GM19238 (cell line): Measurements from ENCODE around the gene CYP46A1.
"Not testable (repeated sequence)": the region's sequence is repeated elsewhere in the genome, so short reads cannot be mapped to it uniquely, and the experiment has no call there.

Experiments used
- DNase-seq: peaks from one replicate; pipeline ENCODE4 v3.0.0; 2011; ENCODE audit warnings: low spot score; ENCODE audit not compliant: insufficient read length

CYP46A1 gene

DNA sequence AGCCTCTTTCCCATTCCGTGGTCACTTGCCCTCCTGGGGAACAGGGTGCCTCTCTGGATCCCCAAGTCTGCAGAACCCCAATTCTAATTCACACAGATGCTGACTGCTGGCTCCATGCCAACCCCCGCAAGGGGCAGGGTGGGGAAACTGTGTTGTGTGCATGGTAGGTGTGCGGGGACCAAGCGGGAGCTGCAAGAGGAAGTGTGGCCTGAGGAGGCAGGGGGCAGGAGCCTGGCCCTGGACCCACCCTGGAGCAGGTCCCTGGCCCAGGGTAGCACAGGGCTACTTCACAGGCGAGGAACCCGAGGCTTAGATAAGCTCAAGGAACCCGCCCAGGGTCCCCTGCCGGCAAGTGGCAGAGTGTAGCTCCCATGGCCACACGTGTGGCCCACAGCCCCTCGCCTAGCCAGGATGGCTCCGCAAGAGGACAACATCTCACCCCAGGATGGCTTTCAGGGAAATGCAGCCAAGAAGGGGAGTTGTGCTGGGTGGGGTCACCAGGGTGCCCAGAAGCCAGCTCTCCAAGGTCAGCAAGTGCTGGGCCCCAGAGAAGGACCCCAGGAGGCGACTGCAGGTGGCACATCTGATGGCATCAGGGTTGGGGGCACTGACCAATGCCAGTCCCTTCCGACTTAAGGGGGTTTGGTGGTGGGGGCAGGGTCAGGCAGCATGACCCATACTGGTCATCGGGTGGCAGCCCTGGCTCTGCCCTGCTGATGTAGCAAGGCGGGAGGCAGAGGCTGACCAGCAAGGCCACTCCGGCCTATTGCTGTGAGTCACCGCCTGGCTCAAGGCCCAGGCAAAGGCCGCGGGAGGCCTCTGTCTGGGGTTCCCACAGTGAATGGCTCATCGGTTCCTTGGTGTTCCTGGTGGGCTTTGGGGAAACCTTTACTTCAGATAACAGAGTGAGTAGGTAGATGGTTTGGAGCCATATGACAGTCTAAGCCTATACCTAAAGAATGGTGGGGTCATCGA is 71.8 kb downstream of the CYP46A1 start:
- no peak for DNase-seq

DNA sequence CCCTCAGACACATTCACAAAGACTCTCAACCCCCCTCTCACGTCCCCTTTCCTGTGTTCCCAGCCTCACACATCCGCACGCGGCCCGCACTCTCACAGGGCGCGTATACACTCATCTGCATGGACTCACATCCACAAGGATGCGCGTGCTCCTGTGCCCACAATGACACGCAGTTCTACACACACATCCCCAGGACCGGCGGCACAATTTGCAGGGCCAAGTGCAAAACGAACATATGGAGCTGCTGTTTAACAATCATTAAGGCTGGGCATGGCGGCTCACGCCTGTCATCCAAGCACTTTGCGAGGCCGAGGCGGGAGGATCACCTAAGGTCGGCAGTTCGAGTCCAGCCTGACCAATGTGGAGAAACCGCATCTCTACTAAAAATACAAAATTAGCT is 72.7 kb downstream of the CYP46A1 start:
- DNase-seq, result no peak

DNA sequence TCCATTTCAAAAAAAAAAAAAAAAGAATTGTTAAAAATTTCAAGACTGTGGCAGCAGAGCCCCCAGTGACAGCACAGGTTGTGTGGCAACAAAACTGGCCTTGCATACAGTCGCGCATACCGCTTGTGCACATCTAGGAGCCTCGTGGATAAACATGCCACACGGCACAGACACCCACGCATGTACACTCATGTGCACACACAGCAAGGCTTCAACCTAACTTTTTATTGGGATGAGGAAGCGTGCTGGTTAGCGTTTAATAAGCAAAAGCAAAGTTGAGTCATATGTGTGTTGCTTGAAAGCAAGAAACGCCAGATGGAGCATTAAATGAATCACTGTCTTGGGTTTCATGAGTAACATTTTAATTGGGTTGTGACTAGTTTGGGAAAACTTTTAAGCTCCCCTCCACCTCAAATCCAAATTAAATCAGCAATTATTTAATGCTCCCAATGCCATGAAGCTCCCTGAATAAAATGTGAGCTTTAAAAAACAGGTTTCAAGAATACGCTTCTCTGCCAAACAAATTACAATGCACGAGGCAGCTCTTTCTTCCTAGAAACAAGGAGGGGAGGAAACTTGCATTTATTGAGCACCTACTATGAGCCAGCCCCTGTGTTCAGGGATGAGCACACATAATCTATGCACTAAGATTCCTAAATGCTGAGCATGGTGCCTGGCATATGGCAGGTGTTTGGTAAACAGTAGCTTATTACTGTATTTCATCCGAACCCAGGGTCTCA is 73.4 kb downstream of the CYP46A1 start:
- DNase-seq, result no peak

DNA sequence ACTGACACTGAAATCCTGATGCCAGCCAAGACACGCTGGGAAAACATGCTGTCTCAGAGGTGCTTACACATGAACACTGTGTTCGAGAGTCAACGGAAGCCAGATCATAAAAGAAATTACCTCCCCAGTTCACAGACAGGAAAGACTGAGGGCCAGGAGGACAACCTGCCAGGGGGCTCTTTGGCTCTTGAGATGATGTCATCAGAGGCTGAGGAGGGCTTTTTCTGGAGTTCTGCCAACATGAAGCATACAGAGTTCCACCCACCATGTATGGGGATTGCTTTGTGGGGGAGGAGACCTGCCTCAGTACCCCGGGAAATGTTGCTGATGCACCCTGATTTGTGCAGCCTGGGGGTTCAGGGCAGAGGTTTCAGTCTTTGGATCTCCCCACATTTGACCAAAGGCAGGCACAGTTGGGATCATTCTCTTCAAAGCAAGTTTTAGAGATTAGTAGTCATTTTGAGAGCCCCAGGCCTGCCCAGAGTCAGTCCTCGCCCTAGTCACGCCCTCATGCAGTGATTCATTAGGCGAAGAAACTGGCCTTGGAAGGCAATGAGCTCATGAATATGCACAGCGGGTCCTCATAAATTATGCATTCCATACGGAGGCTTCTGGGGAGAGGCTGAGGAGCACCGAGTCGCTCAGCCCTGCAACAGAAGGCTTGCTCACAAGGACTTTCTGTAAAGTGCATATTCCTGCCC is 74.2 kb downstream of the CYP46A1 start:
- no peak for DNase-seq

DNA sequence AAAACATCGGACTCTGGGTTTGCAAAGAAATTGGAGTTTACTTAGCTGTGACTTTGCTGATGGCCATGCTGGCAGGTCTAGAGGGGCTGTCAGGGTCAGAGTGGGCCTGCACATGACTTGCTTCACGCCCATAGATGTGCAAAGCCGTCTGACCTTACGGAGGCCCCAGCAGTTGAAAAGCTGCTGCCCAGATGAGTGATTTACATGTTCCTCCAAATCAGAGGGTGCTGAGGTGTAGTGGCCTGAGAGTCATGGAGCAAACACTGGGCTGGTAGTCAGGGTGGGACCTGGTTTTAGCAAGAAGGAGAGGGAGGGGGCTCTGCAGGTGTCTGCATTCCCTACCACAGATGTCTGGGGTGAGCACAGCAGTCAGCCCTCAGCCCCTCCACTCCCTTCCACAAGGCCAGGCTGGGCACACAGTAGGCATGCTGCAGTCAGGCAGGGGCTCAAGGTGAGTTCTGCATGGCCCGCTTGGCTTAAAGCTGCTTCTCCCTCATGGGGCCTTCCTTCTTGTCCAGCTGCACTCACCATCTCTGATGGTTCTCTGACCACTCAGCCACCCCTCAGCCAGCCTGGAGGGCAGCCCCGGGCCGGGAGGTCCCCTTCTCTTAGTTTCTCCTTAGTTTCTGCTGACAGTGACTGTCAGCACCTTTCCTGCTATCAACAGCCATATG is 74.9 kb downstream of the CYP46A1 start:
- DNase-seq, result no peak

DNA sequence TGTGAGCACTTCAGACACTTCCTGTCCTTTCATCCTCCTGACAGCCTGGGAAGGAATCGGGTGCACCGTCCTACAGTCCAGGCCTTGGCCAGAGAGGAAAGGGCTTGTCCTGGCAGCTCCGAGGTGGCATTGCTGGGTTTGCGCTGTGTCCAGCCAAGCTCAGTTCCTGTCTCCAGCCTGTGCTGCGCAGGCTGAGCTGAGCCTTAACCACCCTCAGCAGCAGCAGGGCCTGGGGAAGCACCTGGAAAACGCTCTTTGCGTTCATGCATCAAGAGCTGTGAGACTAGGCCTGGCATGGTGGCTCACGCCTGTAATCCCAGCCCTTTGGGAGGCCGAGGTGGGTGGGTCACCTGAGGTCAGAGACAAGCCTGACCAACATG is 75.4 kb downstream of the CYP46A1 start:
- no peak for DNase-seq

DNA sequence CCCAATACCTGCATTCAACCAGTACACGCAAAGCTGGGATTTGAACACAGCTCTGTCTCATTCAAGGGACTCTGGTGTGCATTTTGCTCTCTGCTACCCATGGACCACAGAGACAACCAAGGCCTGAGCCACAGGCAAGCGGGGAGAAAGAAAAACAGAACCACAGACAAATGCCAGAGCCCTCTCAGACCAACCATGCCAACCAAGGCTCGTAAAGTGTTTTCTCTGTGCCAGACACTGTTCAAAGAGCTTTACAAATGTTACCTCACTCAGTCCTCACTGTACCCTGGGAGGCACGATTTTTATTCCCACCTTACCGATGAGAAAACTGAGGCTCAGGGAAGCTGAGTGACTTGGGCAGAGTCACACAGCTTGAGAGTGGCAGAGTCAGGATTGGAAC is 76.7 kb downstream of the CYP46A1 start:
- DNase-seq, result no peak

DNA sequence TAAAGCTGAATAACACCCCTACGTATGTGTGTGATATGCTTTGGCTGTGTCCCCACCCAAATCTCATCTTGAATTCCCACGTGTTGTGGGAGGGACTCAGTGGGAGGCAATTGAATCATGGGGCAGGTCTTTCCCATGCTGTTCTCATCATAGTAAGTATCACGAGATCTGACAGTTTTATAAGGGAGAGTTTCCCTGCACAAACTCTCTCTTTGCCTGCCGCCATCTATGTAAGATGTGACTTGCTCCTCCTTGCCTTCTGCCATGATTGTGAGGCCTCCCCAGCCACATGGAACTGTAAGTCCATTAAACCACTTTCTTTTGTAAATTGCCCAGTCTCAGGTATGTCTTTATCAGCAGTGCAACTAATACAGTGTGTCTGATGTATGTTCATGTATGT is 78.8 kb downstream of the CYP46A1 start:
- not testable (repeated sequence) for DNase-seq

DNA sequence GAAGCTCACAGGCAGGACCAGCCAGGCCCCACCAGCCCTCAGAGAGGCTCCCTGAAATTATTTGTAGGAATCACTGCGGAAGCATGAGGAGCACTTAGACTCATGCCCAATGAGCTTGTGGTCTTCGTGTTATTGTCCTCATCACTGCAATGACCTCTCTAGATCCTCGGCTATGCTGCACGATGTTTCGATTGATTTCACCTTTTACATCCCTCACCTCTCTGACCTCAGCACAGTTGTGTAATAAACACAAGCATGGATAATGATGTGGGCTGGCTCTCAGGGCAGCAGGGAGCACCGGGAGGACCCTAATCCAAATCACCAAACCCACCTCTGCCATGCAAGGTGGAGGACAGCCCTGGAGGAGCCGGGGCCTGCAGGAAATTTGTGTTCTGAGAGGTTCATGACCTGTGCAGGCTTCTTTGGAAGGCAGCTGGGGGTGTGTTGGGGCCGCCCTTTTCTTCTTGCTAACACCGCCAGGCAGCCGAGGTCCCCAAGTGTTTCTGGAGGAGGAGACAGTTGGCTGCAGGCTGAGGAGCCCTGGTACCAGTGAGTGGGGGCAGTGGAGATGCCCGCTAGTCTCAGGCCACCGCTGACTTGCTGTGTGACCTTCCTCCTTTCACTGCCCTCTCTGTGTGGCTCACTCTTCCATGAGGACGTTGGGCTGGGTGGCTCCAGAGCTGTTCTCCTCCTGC is 79.6 kb downstream of the CYP46A1 start:
- no peak for DNase-seq

DNA sequence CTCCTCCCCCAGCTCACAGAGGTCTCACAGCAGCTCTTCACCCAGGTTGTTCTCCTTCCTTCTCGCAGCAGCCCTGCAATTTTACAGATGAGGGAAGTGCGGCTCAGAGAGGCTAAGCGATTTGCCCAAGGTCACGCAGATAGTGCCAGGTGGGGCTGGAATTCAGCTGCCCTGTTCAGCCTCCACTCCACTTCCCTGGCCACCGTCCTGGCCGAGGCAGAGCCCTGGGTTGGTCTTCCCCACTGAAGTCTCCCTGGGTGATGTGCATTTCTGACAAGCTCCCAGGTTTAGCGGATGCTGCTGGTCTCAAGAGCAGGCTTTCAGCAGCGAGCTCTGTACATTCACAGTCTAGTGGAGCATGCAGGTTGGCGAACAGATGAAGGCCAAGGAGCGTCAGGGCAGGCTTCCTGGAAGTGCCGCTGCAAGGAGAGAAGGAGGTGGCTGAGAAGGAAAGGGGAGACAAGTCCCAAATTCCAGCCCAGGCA is 80.2 kb downstream of the CYP46A1 start:
- DNase-seq, result no peak

DNA sequence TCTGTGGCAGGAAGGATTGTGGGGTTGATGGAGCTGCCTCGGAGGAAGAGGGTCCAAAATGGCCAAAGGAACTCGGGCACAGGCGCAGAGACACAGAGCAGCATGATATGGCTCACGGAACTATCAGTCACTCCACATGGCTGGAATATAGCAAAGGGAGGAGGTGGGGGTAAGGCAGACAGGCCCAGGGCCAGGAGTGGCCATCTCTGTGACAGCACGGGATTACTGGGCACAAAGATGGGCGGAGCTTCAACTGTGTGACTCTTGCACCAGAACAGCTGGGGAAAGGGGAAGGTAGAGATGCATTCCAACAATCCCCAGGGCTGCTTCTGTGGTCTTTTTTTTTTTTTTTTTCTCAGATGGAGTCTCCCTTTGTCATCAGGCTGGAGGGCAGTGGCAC is 84.3 kb downstream of the CYP46A1 start:
- no peak for DNase-seq

DNA sequence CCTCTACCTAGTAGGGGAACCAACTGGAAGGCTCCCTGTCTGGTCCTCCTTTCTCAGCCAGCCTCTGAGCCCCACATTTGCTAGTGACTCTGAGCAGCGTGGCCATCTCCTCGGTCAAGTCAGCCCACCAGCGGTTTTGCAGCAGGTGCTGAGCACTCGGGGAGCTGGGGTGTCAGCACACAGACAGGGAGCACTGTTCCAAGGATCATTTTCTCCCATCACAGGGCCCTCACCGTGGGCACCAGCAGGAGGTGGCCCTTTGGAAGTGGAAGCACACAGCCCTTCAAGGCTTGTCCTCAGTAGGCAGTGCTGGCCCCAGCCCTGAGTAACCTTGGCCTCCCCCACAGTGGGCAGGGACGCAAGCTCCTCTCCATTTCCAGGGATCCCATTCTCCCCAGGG is 85.0 kb downstream of the CYP46A1 start:
- DNase-seq, result no peak

DNA sequence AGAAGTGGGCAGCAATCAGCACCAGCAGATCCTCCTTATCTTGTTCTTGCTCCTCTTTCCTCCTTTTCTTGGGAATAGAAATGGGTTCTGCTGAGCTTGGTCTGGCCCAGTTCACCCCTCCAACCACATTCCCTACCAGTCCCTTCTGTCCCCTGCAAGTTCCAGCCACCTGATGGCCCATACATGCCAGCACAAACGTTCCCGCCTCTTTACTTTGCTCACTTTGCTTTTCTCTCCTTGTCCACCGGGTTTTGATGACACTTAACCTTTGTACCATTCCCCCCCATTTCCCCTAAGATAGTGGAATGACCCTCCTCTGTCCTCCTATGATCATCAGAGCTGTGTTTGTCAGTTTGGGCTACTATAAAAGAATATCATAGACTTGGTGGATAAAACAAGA is 85.7 kb downstream of the CYP46A1 start:
- DNase-seq, result no peak

DNA sequence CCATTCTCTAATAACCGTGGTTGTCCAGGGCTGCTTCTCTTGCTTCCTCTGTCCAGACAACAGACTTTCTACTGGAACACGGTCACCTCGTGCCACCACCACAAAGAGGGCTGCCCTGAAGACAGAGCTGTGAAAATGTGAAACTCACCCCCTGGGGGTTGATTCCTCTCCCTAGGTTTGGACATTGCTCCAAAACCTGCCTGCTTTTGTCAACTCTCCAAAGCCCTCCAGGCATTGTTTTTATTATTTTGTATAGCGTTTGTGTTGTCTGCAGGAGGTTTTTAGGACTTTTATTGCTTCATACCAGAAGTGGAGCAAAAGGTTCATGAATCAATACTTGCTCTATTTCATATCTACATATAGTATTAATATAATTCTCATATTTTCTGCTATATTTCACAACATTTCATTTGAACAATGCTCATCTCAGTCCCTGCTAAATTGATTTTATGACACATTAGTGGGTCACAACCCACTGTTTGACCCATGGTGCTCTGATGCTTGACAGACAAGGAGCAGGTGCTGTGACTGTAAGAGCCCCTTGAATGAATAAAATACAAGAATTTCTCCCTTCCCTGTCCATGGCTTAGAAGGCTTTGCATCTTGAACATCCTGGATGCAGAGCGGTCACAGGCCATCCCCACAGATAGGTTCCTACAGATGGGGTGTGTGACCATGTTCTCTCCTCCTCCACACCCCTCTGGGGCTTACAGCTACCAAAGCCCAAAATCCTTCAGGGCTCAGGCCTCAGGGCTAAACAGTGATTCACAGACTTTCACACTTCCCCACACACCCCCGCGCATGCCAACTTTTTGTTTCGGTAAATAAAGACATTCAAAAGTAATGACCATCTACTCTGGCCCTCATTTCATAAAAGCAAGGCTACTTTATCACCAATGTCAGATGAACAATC is 88.5 kb downstream of the CYP46A1 start:
- no peak for DNase-seq

DNA sequence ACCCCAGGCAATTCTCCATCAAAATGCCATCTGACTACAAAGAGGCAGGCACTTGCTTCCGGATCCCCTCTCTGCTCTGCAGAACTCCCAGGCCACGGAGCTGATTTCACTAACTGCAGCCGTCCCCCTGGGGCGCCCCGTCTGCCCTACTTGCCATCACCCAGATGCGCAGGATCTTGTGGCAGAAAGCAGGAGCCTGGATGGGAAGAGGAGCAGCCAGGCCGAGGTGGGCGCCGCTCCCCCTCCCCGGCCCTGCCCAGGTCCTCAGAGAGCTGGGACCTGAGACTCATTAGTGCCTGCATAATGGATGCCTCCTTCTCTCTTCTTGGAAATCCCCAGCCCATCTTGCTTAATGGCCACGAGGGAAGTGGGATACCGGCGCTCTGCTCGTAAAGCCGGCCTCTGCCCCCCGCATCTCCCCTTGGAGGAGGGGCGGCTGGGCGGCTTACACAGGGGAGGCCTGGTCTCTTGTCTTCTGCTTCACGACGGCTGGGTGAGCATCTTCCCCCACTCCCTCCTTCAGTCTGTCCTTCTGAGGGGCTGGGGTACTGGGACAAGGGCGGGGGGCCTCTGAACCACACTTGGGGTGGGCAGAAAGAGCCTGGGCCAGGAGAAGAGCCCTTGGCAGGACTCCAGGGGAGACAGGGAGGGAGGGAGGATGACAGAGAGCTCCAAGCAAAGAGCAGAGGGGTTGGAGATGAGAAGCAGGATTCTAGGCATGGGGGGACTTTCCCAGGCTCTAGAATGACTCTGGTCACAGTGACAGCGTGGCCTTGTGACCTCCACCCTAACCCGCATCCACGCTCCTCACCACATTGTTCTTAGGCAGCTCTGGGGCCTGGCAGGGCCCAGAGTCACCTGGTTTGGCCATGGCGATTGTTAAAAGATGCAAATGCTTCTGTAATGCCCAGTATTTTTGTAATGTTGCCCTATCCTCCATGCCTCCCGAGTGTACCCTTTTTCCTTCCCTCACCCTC is 89.7 kb downstream of the CYP46A1 start:
- DNase-seq, result no peak

DNA sequence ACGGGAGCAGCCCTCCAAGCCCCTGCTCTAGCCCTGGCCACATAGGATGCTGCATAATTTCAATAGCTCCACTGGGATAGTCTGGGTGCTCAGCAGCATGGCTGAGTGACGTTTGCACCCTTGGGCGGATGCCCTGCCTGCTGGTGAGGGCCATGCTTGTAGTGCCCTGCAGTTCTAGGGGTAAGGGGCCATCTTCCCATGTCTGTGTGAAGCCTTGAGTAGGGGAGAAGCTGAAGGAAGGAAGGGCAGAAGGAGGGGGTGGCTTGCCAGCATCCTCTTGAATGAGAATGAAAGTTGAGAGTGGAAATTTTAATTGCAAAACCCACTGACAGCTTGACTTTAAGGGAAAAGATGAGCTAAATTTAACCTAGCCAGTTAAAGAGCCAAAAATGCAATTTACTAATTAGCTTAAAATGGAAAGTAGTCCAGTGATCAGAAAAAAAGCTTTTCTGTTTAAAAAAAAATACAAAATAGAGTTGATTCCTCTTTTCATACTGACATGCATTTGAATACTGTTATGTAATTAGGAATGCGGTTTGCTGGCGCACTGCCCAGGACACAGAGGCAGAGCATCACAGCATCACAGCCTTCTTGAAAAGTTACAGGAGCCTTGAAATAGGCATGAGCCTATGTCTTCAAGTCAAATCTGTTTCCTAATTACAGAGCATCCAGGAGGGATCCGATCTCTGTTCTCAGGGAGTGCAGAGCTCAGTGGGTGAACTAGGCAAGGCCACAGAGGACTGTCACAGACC is 90.6 kb downstream of the CYP46A1 start:
- no peak for DNase-seq

DNA sequence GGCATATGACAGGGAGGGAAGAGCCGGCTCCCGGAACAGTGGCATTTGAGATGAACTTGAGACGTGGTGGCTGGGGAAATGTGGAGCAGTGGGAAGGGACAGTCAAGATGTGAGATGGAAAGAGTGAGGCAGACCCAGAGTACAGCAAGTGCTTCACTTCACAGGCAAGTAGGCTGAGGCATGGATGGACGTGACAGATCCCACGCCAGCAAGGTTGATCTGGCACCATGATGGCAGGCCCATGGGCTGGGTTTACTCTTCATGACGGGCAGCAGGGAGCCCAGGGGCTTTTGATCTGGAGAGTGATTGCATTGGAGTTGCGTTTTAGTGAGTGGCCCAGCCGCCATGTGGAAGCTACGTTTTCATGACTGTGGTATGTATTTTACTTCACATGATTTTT is 91.3 kb downstream of the CYP46A1 start:
- DNase-seq, result no peak
